ENCODE measurements around the gene C1orf21. TPM values are rescaled to one million over a fixed set of nuclear protein-coding genes. Genes with fewer than 3 reads are reported as not detected.

Gene C1orf21
- total RNA-seq = 15.1 and 17.5 TPM in 2 replicates

GRCh38 chr1:184386312-184387068 lies at the start of gene C1orf21:
TSS of gene C1orf21 (plus strand) at chr1:184387029. CDS start at chr1:184477510, 90,481 bp downstream.

